ENCODE data around the gene ST6GALNAC5.

ST6GALNAC5 gene

DNA sequence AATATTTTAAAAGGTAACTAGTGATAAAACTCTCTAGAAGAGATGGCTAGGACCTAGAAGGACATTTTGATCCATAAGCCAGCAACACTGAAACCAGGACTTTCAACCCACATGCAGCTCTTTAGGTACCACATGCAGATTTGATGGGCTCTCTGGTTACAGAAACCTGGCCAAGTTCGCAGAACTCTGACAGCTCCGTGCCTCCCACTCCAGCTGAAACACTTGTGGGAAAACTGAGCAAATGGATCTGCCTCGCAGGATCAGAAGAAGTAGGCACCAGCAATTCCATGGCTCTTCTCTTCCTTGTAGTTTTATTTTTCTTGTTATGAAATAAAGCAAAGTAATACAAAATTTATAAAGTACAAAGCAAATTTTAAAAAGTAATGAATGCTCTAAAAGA lies 58.5 kb downstream of the ST6GALNAC5 start:
- no peak for DNase-seq (ENCODE audit: low spot score)
- TF ChIP-seq, protein P1, sequence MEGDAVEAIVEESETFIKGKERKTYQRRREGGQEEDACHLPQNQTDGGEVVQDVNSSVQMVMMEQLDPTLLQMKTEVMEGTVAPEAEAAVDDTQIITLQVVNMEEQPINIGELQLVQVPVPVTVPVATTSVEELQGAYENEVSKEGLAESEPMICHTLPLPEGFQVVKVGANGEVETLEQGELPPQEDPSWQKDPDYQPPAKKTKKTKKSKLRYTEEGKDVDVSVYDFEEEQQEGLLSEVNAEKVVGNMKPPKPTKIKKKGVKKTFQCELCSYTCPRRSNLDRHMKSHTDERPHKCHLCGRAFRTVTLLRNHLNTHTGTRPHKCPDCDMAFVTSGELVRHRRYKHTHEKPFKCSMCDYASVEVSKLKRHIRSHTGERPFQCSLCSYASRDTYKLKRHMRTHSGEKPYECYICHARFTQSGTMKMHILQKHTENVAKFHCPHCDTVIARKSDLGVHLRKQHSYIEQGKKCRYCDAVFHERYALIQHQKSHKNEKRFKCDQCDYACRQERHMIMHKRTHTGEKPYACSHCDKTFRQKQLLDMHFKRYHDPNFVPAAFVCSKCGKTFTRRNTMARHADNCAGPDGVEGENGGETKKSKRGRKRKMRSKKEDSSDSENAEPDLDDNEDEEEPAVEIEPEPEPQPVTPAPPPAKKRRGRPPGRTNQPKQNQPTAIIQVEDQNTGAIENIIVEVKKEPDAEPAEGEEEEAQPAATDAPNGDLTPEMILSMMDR (IDR thresholded peaks at IDR 0.05; ENCODE audit: extremely low read depth, insufficient read depth, missing control alignments), result no peak
- in situ Hi-C loops (cut with MboI; ENCODE audit: low pct_unique_long_range_greater_than_20kb, low sequenced_read_pairs, unreplicated experiment), result no loop called here

DNA sequence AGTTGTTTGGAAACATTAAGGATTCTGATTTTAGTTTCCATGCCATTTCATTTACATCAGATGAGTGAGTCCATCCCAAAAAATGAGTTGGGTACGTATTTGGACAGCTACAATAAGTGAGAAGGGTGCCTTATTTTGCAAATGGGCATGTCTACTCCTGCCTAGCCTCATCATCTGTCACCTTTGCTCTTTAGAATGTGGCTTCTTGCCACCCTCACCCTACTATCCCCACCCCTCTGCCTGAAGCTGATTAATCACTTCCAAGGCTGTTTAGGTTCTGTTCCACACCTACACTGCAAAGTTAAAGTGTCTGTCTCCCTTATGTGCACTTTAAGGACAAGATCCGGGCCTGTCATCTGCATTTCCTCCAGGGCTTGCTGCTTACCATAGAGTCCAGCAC lies 61.2 kb downstream of the ST6GALNAC5 start:
- in situ Hi-C loops (cut with MboI; ENCODE audit: low pct_unique_long_range_greater_than_20kb, low sequenced_read_pairs, unreplicated experiment), result no loop called here
- TF ChIP-seq, protein P1 (IDR thresholded peaks at IDR 0.05; ENCODE audit: extremely low read depth, insufficient read depth, missing control alignments), result no peak
- DNase-seq (ENCODE audit: low spot score), result no peak

DNA sequence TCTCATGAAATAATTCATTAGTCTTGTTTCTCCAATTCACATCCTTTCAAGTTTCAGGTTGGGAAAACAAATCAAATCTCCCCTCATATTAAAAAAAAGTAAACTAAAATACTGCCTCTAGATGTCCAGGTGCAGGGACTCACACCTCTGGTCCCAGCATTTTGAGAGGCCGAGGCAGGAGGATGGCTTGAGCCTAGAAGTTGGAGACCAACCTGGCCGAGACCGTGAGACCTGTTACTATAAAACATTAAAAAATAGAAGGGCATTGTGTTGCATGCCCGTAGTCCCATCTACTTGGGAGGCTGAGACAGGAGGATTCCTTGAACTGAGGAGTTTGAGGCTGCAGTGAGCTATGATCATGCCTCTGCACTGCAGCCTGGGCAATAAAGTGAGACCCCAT lies 61.9 kb downstream of the ST6GALNAC5 start:
- DNase-seq (ENCODE audit: low spot score), result no peak
- in situ Hi-C loops (cut with MboI; ENCODE audit: low pct_unique_long_range_greater_than_20kb, low sequenced_read_pairs, unreplicated experiment), result no loop called here
- TF ChIP-seq, protein P1 (IDR thresholded peaks at IDR 0.05; ENCODE audit: extremely low read depth, insufficient read depth, missing control alignments), result no peak

DNA sequence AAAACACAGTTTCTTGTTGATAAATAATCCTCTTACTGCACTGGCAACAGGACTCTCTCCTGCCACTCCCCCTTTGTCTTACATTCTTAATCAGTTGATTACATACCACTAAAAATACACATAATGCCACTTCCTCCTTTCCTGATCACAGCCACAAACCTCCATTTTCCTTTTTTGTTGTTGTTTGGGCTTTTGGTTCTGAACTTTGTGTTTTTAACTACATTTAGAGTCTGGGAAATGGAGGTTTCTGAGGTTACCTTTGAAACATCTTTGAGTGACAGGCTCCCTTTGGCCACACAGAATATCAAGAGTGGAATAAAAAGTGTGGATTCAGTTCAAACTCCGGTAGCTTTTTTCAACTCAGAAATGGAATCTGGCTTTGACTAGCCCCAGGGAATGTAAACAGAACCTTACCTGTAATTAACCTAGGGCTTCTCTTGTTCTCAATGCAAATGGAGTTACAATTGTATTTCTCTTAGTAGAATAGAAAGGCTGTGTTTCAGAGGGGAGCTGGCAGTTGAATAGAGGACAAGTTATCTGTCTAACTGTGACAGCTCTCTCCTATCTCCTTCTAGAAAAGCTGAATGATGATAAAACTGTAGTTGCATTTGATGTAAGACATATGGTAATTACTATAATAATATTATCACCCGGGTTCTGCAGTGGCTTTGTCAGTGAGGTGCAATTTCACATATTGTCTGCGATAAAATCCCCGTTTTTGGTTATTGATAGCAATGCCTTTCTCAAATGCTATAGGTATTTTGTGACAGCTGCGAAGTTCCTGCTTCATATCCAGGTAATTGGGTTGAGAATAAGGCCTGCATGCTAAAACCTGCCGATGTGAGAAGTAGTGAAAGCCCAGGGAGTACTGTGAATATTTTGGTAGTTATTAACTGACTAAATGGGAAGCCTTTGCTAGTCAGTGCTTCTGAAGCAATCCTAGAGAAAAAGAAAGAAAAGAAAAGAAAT lies 66.9 kb downstream of the ST6GALNAC5 start:
- TF ChIP-seq, protein P1 (IDR thresholded peaks at IDR 0.05; ENCODE audit: extremely low read depth, insufficient read depth, missing control alignments), result no peak
- no peak for DNase-seq (ENCODE audit: low spot score)
- in situ Hi-C loops (cut with MboI; ENCODE audit: low pct_unique_long_range_greater_than_20kb, low sequenced_read_pairs, unreplicated experiment), result no loop called here

DNA sequence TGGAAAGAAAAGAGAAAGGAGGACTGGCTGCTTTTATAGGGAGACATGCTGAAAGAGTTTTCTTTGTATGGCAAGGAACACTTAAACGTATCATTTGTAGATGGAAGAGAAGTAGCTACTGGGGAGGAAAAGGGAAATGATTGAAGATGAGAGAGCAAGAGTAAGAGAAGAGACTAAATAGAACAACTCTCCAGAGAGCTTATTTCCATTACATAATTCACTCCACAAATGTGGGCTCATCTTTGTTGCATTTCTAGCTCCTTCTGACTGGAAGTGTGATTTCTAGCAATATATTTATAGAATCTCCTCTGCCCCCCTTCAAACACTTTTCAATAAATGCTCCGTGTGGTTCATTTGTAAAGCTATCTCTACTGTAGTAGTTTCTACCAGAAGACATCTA lies 71.0 kb downstream of the ST6GALNAC5 start:
- TF ChIP-seq, protein P1 (IDR thresholded peaks at IDR 0.05; ENCODE audit: extremely low read depth, insufficient read depth, missing control alignments), result no peak
- in situ Hi-C loops (cut with MboI; ENCODE audit: low pct_unique_long_range_greater_than_20kb, low sequenced_read_pairs, unreplicated experiment), result no loop called here
- no peak for DNase-seq (ENCODE audit: low spot score)

DNA sequence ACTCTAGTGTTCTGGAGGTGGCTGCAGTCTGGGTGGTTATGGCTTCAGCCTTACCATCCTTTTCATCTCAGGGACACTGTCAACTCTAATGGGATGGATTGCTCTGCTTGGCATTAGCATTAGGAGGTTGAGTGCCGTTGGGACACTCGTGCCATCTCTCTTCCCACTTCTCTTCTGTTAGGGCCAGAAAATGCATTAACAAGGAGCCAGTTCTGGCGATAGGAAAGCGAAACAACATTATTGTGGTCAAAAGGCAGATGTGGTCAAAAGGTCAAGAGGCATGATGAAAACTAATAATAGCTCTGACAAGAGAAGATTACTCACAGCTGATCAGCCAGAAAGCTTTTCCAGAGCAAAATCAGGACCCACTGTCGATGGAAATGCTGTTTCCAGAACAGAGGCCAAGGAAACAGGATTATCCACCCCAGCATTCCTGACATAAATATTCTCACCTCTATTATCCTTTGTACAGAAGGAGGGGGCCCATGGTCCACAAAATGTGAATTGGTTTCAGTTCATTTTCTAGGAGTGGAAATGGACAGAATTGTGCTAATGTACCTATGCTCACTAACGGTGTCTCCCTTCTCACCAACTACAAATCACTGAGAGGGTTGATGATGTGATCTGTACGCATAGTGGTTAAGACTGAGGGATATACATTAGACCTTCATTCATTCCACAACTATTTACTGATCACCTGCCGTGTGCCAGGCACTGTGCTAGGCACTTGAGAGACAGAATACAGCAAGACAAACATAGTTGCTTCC lies 72.0 kb downstream of the ST6GALNAC5 start:
- in situ Hi-C loops (cut with MboI; ENCODE audit: low pct_unique_long_range_greater_than_20kb, low sequenced_read_pairs, unreplicated experiment), result no loop called here
- no peak for DNase-seq (ENCODE audit: low spot score)
- TF ChIP-seq, protein P1 (IDR thresholded peaks at IDR 0.05; ENCODE audit: extremely low read depth, insufficient read depth, missing control alignments), result no peak
